GM19467 (cell line): ENCODE measurements around the gene LRRC61.
"Not testable (repeated sequence)": the region's sequence is repeated elsewhere in the genome, so short reads cannot be mapped to it uniquely, and the experiment has no call there.

Source experiments
- ATAC-seq: cut with Tn5 transposase; IDR thresholded peaks from one replicate; pipeline ENCODE4 v1.9.1; 2021; ENCODE audit warnings: mild to moderate bottlenecking, moderate library complexity; ENCODE audit not compliant: unreplicated experiment

Gene LRRC61

GRCh38 chr7:150307129-150307528 lies 16.0 kb upstream of the LRRC61 start:
- no peak for ATAC-seq

- ATAC-seq: no peak
Measured at GRCh38 chr7:150307904-150308303, 15.3 kb upstream of the LRRC61 start.

DNA sequence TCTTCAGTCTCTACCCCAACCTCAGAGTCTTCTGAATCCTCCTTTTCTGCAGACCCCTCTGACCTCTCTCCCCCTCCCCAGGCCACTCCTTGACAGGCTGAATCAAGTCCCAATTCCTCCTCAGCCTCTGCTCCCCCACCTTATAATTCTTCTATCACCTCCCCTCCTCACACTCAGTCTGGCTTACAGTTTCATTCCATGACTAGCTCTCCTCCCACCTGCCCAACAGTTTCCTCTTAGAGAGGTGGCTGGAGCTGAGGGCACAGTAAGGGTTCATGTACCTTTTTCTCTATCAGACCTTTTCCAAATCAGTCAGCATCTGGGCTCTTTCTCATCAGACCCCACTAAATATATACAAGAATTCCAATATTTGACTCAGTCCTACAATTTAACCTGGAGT lies 14.6 kb upstream of the LRRC61 start:
- ATAC-seq: no peak

DNA sequence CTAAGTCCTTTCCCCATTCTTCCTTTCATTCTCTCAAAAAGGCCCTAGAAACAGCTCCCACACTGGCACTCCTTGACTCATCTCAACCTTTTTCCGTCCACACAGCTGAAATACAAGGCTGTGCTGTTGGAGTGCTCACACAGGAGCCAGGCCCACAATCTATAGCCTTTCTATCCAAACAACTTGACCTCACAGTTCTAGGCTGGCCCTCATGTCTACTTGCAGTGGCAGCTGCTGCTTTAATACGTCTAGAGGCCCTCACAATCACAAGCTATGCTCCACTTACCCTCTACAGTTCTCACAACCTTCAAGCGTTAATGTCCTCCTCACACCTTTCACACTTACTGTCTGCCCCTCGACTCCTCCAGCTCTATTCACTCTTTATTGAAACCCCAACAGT lies 12.0 kb upstream of the LRRC61 start:
- no peak for ATAC-seq

- ATAC-seq: no peak
Measured at GRCh38 chr7:150311711-150312110, 11.4 kb upstream of the LRRC61 start.

- not testable (repeated sequence) for ATAC-seq
Measured at GRCh38 chr7:150312649-150313366, 10.3 kb upstream of the LRRC61 start.

DNA sequence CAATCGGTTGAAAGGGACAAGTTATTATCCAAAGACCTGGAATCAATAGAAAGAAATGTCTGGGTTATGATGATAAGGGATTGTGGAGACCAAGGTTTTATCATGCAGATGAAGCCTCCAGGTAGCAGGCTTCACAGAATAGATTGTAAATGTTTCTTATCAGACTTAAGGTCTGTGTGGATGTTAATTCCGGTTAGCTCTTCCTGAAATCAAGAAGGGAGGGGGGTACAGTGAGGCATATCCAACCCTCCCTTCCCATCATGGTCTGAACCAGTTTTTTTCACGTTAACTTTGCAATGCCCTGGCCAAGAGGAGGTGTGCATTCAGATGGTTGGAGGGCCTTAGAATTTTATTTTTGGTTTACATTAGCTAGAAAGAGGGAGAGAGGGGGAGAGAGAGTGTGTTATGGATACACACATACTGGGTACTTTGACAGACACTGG lies 9.8 kb upstream of the LRRC61 start:
- no peak for ATAC-seq

- no peak for ATAC-seq
Measured at GRCh38 chr7:150313870-150314269, 9.3 kb upstream of the LRRC61 start.

GRCh38 chr7:150314639-150315239 lies 8.4 kb upstream of the LRRC61 start:
- ATAC-seq: no peak

DNA sequence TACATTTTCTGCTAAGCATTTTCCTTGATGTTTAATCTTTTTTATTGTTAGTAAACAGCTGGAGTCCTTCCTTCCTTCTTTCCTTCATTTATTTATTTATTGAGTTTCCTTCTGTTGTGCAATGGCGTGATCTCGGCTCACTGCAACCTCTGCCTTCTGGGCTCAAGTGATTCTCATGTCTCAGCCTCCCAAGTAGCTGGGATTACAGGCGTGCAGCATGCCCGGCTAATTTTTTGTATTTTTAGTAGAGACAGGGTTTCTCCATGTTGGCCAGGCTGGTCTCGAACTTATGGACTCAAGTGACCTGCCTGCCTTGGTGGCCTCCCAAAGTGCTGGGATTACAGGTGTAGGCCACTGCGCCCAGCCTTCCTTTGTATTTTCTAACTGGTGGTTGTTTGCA lies 6.2 kb upstream of the LRRC61 start:
- ATAC-seq: not testable (repeated sequence)

DNA sequence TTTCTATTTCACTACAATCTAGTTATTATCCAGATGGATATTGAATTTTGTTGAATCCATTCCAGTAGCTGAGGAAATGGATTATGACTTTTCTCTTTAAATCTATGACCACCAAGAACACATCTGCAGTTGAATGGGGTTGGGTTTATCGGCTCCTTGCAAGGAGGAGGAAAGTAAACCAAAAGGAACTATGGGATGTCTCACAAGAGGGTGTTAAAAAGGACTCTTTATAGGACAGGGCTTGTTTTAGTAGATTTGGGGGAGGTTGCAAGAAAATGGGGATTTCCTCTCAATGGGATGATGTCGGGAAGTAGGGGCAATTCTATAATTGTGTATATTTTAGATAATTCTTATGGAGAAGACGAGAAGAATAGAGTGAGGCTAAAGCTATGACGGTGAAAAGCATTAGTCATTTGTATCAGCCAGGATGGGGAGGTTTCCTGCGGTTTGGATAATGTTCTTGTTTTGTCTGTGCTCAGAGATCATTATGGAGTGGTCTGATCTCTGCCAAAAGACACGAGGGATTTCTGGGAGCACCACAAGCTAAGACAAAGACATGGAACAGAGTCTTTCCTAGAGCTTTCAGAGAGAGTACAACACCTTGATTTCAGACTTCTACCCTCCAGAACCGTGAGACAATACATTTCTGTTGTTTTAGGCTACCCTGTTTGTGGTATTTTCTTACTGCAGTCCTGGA lies 5.3 kb upstream of the LRRC61 start:
- no peak for ATAC-seq

DNA sequence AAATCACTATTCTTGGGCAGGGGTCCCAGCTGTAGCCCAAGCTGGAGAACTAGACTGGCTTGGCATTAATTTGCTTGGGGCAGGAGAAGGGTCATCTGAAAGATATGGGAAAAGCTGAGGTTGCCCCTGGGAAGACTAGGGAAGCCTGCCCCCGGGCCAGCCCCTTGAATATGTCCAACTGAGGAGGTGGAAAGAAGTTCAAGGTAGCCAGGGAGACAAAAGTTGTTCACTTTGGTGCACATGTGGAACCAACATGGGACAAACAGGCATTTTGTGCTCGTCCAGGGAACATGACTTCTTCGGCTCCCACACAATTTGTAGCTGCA lies 1.4 kb upstream of the LRRC61 start:
- no peak for ATAC-seq

- ATAC-seq: no peak
Measured at GRCh38 chr7:150322114-150322832, 882 bp upstream of the LRRC61 start.

GRCh38 chr7:150323682-150324372 lies 672 bp downstream of the LRRC61 start:
- ATAC-seq: peak; percentile 18

DNA sequence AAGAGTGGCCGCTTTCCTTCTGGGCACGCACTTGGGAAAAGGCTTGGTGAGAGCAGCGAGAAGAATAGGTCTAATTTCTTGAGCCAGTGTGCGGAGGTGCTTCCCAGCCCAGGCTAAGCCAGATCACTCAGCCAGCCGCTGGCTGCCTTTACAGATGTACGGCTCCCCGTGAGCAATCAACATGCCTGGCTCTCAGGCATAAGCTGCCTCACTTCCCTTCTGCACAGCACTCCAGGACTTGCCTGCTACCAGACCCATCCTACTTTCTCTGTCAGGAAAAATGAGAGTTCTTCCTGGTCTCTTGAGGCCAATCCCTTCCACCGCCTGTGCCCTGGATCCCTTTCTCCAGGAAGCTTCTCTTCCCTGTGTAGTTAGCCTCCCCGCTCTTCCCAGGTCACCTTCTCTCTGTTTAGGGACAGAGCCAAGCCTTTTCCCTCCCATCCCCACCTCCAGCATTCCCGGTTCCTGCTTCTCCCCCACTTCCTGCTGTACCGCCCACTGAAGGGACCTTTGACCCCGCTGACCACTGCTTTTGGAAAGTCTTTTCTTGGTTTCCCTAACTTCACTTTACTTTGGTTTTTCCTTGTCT lies 1.3 kb downstream of the LRRC61 start:
- no peak for ATAC-seq

- ATAC-seq: no peak
Measured at GRCh38 chr7:150325110-150325611, 2.0 kb downstream of the LRRC61 start.

GRCh38 chr7:150325901-150326300 lies 2.7 kb downstream of the LRRC61 start:
- ATAC-seq: no peak

GRCh38 chr7:150326657-150327268 lies 3.6 kb downstream of the LRRC61 start:
- ATAC-seq: no peak

GRCh38 chr7:150327308-150327707 lies 4.2 kb downstream of the LRRC61 start:
- no peak for ATAC-seq
